GM12878 (cell line): Measurements from ENCODE around the gene CPT1C. TPM values are rescaled to one million over a fixed set of nuclear protein-coding genes. Genes with fewer than 3 reads are reported as not detected.

Experiments used
- ATAC-seq: fragments of 200-7000 bp; cut with Tn5 transposase; 3 replicates; pipeline ENCODE4 v1.9.1; 2020; ENCODE audit warnings: mild to moderate bottlenecking, moderate library complexity
- BruUV-seq: library from RNA; stranded (reverse); fragments of 400-500 nt; replicated peaks from 2 replicates; lab custom pipeline; 2021; lab: Mats Ljungman, UMichigan
- CTCF ChIA-PET: fragments of 300-600 bp; sonication (Branson Sonifier 250); formaldehyde crosslinking; extraction: SDS; loops from one replicate; lab custom pipeline; 2021; ENCODE audit warnings: inconsistent platforms; lab: Yijun Ruan, JAX
- POLR2A ChIA-PET: fragments of 350-600 bp; formaldehyde crosslinking; extraction: SDS; loops from one replicate; lab custom pipeline; 2021; ENCODE audit warnings: inconsistent platforms; lab: Charles Lee
- RAD21 ChIA-PET: fragments of 300-600 bp; sonication (Branson Sonifier 250); formaldehyde crosslinking; loops from one replicate; lab custom pipeline; 2023; ENCODE audit warnings: antibody characterized with exemption; ENCODE audit not compliant: unreplicated experiment; lab: Charles Lee
- SMC1A ChIA-PET: fragments of 300-600 bp; sonication (Branson Sonifier 250); formaldehyde crosslinking; loops from one replicate; lab custom pipeline; 2023; ENCODE audit not compliant: unreplicated experiment, uncharacterized antibody; lab: Charles Lee
- DNase-seq: peaks from one replicate; pipeline ENCODE4 v3.0.0-alpha.2; 2011; ENCODE audit warnings: low read depth, low spot score
- FAIRE-seq: peaks from 3 replicates; lab custom pipeline; 2011; peaks lifted over from hg19 to GRCh38; lab: Jason Lieb, UNC
- H2AFZ ChIP-seq: 2 replicates; pipeline ENCODE4 v1.6.0; 2011; ENCODE audit warnings: low read depth, low read length, control low read depth; ENCODE audit not compliant: control insufficient read depth
- H3K27ac ChIP-seq: 2 replicates; pipeline ENCODE4 v1.5.1; 2011; ENCODE audit warnings: control low read depth; ENCODE audit not compliant: control insufficient read depth, insufficient read depth
- H3K27me3 ChIP-seq, 2 experiments: replicated peaks in 1 of 2; 2 replicates each; pipeline versions ENCODE4 v1.6.0 to v1.6.1; 2011; ENCODE audit warnings: low read length in 1 of 2; ENCODE audit not compliant: control insufficient read depth in 2 of 2, insufficient read depth in 2 of 2
- H3K36me3 ChIP-seq, 2 experiments: 2 replicates each; pipeline ENCODE4 v1.5.1; 2011; ENCODE audit warnings: low read length in 1 of 2; ENCODE audit not compliant: control insufficient read depth in 2 of 2, insufficient read depth in 2 of 2
- H3K4me1 ChIP-seq: 2 replicates; pipeline ENCODE4 v1.6.1; 2011; ENCODE audit warnings: mild to moderate bottlenecking, low read length, moderate library complexity, mixed read lengths; ENCODE audit not compliant: control insufficient read depth, insufficient read depth
- H3K4me2 ChIP-seq: 2 replicates; pipeline ENCODE4 v1.6.0; 2011; ENCODE audit warnings: control low read depth; ENCODE audit not compliant: control insufficient read depth, insufficient read depth
- H3K4me3 ChIP-seq: fragments of 200-600 bp; sonication (generic); 2 replicates; pipeline ENCODE4 v1.5.1; 2016
- H3K79me2 ChIP-seq: 2 replicates; pipeline ENCODE4 v1.6.0; 2011; ENCODE audit warnings: low read length; ENCODE audit not compliant: control insufficient read depth, insufficient read depth
- H3K9ac ChIP-seq: 2 replicates; pipeline ENCODE4 v1.8.0; 2011; ENCODE audit warnings: low read length, control low read depth, mixed read lengths; ENCODE audit not compliant: control insufficient read depth, insufficient read depth
- H3K9me3 ChIP-seq: replicated peaks from 3 replicates; pipeline ENCODE4 v1.5.1; 2011; ENCODE audit warnings: mild to moderate bottlenecking, low read length; ENCODE audit not compliant: control insufficient read depth, insufficient read depth
- H4K20me1 ChIP-seq: 2 replicates; pipeline ENCODE4 v1.6.0; 2011; ENCODE audit not compliant: control insufficient read depth, insufficient read depth
- GABPA ChIP-seq: IDR thresholded peaks from 2 replicates; pipeline ENCODE4 v1.6.1; 2014; ENCODE audit warnings: antibody characterized with exemption, low read depth, mild to moderate bottlenecking, inconsistent platforms
- MLLT1 ChIP-seq: fragments of 450-650 bp; IDR thresholded peaks from 2 replicates; pipeline ENCODE4 v1.6.1; 2016; ENCODE audit warnings: mild to moderate bottlenecking
- MXI1 ChIP-seq: fragments of 150-350 bp; IDR thresholded peaks from 2 replicates; pipeline ENCODE4 v1.6.1; 2011; ENCODE audit warnings: low read depth, mild to moderate bottlenecking, inconsistent platforms, low read length, improper control_type of control experiment
- NBN ChIP-seq: fragments of 450-650 bp; IDR thresholded peaks from 2 replicates; pipeline ENCODE4 v1.6.1; 2016
- NFXL1 ChIP-seq: fragments of 450-650 bp; IDR thresholded peaks from 2 replicates; pipeline ENCODE4 v1.6.1; 2017; ENCODE audit warnings: antibody characterized with exemption, mild to moderate bottlenecking, borderline replicate concordance
- SIN3A ChIP-seq: IDR thresholded peaks from 2 replicates; pipeline ENCODE4 v1.6.1; 2012; ENCODE audit warnings: low read depth, low read length, improper control_type of control experiment
- SPI1 ChIP-seq: IDR thresholded peaks from 2 replicates; pipeline ENCODE4 v1.6.1; 2011; ENCODE audit warnings: low read depth, mild to moderate bottlenecking, low read length, moderate library complexity, borderline replicate concordance; ENCODE audit not compliant: insufficient read depth
- SREBF1 ChIP-seq: IDR thresholded peaks from 2 replicates; pipeline ENCODE4 v1.6.1; 2012; ENCODE audit warnings: mild to moderate bottlenecking, low read length
- TAF1 ChIP-seq: IDR thresholded peaks from 2 replicates; pipeline ENCODE4 v1.6.1; 2011; ENCODE audit warnings: mild to moderate bottlenecking, low read depth, low read length, borderline replicate concordance
- TBL1XR1 ChIP-seq: IDR thresholded peaks from 2 replicates; pipeline ENCODE4 v1.6.1; 2012; ENCODE audit warnings: low read depth, low read length, improper control_type of control experiment
- ZBTB33 ChIP-seq: fragments of 450-650 bp; IDR thresholded peaks from 2 replicates; pipeline ENCODE4 v1.6.1; 2017; ENCODE audit warnings: mild to moderate bottlenecking
- ZNF384 ChIP-seq: IDR thresholded peaks from 2 replicates; pipeline ENCODE4 v1.6.1; 2012; ENCODE audit warnings: low read depth, mild to moderate bottlenecking, low read length, improper control_type of control experiment, borderline replicate concordance
- WGBS: methylation state at CpG from one replicate; pipeline ENCODE4 v1.1.6; 2016; ENCODE audit warnings: low lambda C conversion rate; ENCODE audit not compliant: insufficient replicate concordance, insufficient coverage; ENCODE audit errors: missing lambda C conversion rate; 5-methylcytosine and 5-hydroxymethylcytosine counted together
- in situ Hi-C: fragments of 300-500 bp; cut with MboI; formaldehyde crosslinking; loops from 9 replicates; pipeline ENCODE4 v1.14.3; 2018; ENCODE audit warnings: mixed read lengths
- intact Hi-C: fragments of 100-400 bp; cut with micrococcal nuclease; formaldehyde crosslinking; loops from one replicate; pipeline ENCODE4 v1.14.2; 2022; ENCODE audit not compliant: unreplicated experiment
- polyA plus RNA-seq, 11 experiments: library from polyadenylated mRNA; depleted of rRNA in 4 of 11; unstranded in 6 of 11; stranded (reverse) in 5 of 11; fragments of >200 nt; fragmentation: Nextera tagmentation in 4 of 11; fragmentation: Illumina TruSeq in 1 of 11; extraction: Ambion mirVana in 4 of 11; extraction: Trizol in 1 of 11; gene quantifications; 1 replicate in 1 of 11; 2 replicates in 10 of 11; pipeline versions ENCODE4 v1.2.1 to v1.2.3, GENCODE V29; 2011 to 2016; ENCODE audit warnings: inconsistent platforms in 2 of 11, missing spikeins in 2 of 11, low read depth in 1 of 11
- total RNA-seq, 4 experiments: library from RNA; depleted of rRNA in 3 of 4; stranded (reverse); fragments of >200 nt in 3 of 4; fragmentation: Illumina TruSeq in 1 of 4; extraction: Trizol in 1 of 4; gene quantifications; 2 replicates each; pipeline versions ENCODE4 v1.2.1 to v1.2.3, GENCODE V29; 2013 to 2021

The CPT1C gene
- total and polyA plus RNA-seq, 10 of the 15 experiments (the other 5 are each of a cell fraction or from before 2014, with no cell fraction given) = 0.04 to 0.56 (median 0.21) TPM; not detected in 3

- Histone ChIP-seq H3K79me2 (peaks cover 1% of the 10 kb centered on the region; the same call in 1 of the 2 replicates), H3K27me3 (no peaks in the 10 kb centered on the region), H3K9me3 (no peaks in the 10 kb centered on the region), H2AFZ (no peak overlapping the region), H3K9ac (no peak overlapping the region), H3K4me3 (no peak overlapping the region), H3K36me3 (peaks cover 7 to 46% of the 10 kb centered on the region in 2 experiments), H3K27ac (no peak overlapping the region), H3K4me2 (no peak overlapping the region), H4K20me1 (no peaks in the 10 kb centered on the region; the same call in 1 of the 2 replicates), H3K4me1 (peaks cover 1% of the 10 kb centered on the region; the same call in 1 of the 2 replicates)
- ChIA-PET POLR2A (interaction anchor here (0.6 kb wide), 1 partner anchor 16 kb away, joined by 3 read pairs; the partner anchor contains the start of gene SCAF1), SMC1A (no interaction called here), CTCF (interaction anchor here (0.5 kb wide), 1 partner anchor 17 kb away, joined by 3 read pairs; no protein-coding TSS in a partner anchor), RAD21 (no interaction called here)
- in situ Hi-C loops (no loop called here), intact Hi-C loops (no loop called here)
- 96% methylated on average over 22 of the region's 22 CpGs for WGBS
- DNase-seq (no peak), FAIRE-seq (no peak), ATAC-seq (no peak)
- no TSS peak for BruUV-seq
- no peak for TF ChIP-seq MLLT1
- TF ChIP-seq MXI1 = no peak
- TF ChIP-seq TAF1 = no peak
- TF ChIP-seq SIN3A = no peak
- no peak for TF ChIP-seq GABPA
- no peak for TF ChIP-seq ZBTB33
- TF ChIP-seq SREBF1 = no peak
- TF ChIP-seq TBL1XR1 = no peak
- TF ChIP-seq SPI1 = no peak
- no peak for TF ChIP-seq ZNF384
- TF ChIP-seq NBN = no peak
- no peak for TF ChIP-seq NFXL1
These were observed 33.3 kb upstream of the CPT1C start for GRCh38 chr19:49657493-49658138.
